Chondrocyte (in vitro differentiated cells): ENCODE measurements around the gene KDM4B. TPM values are rescaled to one million over a fixed set of nuclear protein-coding genes. Genes with fewer than 3 reads are reported as not detected.

ENCODE experiments used
- DNase-seq: peaks from one replicate; pipeline ENCODE4 v3.0.0; 2021; ENCODE audit warnings: mixed read lengths, low spot score
- H3K27ac Mint-ChIP-seq: one replicate; pipeline ENCODE4 v1.8.0; 2021; ENCODE audit warnings: mild to moderate bottlenecking, moderate library complexity, mixed read lengths; ENCODE audit not compliant: unreplicated experiment
- H3K27me3 Mint-ChIP-seq: 2 replicates; pipeline ENCODE4 v1.8.0; 2021; ENCODE audit warnings: low read depth, mixed read lengths
- H3K36me3 Mint-ChIP-seq: 2 replicates; pipeline ENCODE4 v1.8.0; 2021; ENCODE audit warnings: low read depth, mixed read lengths
- H3K4me1 Mint-ChIP-seq: 2 replicates; pipeline ENCODE4 v1.8.0; 2021; ENCODE audit warnings: low read depth, mild to moderate bottlenecking, mixed read lengths
- H3K4me3 Mint-ChIP-seq: one replicate; pipeline ENCODE4 v1.8.0; 2021; ENCODE audit warnings: mild to moderate bottlenecking, moderate library complexity, mixed read lengths; ENCODE audit not compliant: unreplicated experiment
- H3K9me3 Mint-ChIP-seq: 2 replicates; pipeline ENCODE4 v1.8.0; 2021; ENCODE audit warnings: low read depth, mixed read lengths
- total RNA-seq: library from RNA; stranded (reverse); gene quantifications from 3 replicates; pipeline ENCODE4 v1.2.1, GENCODE V29; 2021
- TF ChIP-seq, protein P1 (sequence below): fragments of 200-600 bp; sonication (generic); IDR thresholded peaks from 2 replicates; pipeline ENCODE4 v1.5.0; 2021; ENCODE audit warnings: antibody characterized with exemption, mild to moderate bottlenecking, moderate library complexity

Gene KDM4B
- total RNA-seq, 1 donor from 2014 or later: 52.2 TPM

DNA sequence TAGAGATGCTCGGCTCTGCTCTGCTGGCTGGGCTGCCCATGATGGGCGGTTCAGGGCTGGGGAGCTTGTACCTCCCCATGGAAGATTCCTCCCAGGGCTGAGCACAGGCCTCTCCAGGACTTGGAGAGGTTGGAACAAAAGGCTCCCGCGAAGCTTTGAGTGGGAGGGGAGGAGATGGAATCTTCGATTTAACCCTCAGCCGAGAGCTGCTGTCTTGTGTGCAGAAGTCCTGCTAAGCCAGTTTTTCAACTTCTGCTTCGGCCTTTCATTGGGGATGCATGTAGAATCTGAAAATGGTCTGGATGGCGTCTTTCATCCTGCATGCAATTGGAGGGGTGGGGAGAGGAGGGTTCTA lies 163.3 kb downstream of the KDM4B start:
- H3K4me1 Mint-ChIP-seq: peaks cover 24% of the 10 kb centered on the region
- no peak overlapping the region for H3K4me3 Mint-ChIP-seq
- peaks cover 11% of the 10 kb centered on the region for H3K36me3 Mint-ChIP-seq
- DNase-seq: no peak
- no peak overlapping the region for H3K27ac Mint-ChIP-seq
- H3K9me3 Mint-ChIP-seq: no peaks in the 10 kb centered on the region
- no peaks in the 10 kb centered on the region for H3K27me3 Mint-ChIP-seq
- TF ChIP-seq, protein P1, sequence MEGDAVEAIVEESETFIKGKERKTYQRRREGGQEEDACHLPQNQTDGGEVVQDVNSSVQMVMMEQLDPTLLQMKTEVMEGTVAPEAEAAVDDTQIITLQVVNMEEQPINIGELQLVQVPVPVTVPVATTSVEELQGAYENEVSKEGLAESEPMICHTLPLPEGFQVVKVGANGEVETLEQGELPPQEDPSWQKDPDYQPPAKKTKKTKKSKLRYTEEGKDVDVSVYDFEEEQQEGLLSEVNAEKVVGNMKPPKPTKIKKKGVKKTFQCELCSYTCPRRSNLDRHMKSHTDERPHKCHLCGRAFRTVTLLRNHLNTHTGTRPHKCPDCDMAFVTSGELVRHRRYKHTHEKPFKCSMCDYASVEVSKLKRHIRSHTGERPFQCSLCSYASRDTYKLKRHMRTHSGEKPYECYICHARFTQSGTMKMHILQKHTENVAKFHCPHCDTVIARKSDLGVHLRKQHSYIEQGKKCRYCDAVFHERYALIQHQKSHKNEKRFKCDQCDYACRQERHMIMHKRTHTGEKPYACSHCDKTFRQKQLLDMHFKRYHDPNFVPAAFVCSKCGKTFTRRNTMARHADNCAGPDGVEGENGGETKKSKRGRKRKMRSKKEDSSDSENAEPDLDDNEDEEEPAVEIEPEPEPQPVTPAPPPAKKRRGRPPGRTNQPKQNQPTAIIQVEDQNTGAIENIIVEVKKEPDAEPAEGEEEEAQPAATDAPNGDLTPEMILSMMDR: no peak

DNA sequence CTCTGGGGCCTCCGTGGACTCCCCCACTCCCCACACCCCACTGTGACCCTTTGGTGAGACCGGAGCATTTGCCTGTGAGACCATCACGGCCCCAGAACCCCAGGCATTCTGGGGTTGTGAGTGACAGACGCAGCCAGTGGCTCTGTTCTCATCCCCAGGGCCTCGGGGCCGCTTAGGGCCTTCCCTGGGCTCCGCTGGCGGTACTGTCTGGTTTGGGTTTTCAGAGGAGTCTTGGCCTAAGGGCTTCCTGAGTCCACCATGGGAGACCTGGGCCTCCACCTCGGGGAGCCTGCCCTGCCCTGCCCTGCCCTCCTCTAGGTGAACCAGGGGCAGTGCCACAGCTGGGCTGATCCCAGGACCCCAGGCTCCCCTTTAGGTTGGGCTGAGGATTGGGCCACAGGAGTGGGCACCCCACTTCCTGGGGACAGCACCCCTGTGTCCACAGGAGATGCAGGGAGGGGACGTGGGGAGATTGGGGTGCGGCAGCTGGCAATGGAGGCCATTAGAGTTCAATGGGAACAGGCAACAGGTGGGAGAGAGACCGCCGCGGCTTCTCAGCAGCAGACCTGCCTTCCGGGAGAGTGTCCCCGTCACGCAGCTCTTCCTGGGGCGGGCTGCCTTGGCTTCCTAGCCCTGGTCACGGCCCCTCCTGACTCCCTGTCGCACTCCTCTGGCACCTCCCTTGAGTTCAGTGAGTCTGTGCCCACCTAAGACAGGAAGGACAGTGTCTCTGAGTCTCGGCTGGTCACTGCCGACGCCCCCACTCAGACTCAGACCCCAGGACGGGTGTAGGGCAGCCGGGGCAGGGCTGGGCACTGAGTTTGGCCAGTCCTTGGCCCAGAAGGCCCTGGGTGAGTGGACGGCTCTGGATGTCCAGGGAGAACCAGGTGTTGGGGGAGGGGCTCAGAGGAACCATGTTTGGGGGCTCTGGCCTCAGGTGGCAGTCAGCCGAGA lies 164.1 kb downstream of the KDM4B start:
- Mint-ChIP-seq H3K4me1 (peaks cover 18% of the 10 kb centered on the region), H3K9me3 (no peaks in the 10 kb centered on the region), H3K4me3 (no peak overlapping the region), H3K27me3 (no peaks in the 10 kb centered on the region), H3K27ac (peak overlapping the region; percentile 17), H3K36me3 (peaks cover 14% of the 10 kb centered on the region)
- TF ChIP-seq, protein P1: no peak
- DNase-seq: no peak

DNA sequence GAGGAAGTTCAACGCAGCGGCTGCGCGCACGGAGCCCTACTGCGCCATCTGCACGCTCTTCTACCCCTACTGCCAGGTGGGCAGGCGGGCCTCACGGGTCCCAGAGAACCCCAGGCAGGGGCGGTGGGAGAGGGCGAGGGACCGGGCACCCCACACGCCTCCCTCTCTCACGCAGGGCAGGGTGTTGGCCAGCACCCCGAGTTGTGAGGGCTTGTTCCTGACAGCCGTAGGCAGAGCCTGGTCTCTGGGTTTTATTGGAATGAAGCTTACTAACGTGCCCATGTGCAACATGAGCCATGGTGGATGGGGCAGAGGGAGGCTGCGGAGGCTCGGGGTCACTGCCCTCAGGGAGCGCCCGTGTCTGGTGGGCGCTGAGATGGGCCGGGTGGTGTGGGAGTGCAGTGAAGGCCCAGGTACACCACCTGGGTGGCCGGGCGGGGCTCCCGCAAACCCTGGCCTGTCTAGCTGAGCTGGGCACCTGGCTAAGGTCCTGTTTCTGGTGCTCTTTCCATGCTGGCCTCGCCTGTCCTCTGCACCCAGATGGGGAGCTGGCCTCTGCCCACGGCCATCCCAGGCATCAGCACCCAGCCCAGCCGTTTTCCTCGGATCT lies 165.2 kb downstream of the KDM4B start:
- TF ChIP-seq, protein P1: no peak
- H3K9me3 Mint-ChIP-seq: no peaks in the 10 kb centered on the region
- no peak for DNase-seq
- no peak overlapping the region for H3K4me3 Mint-ChIP-seq
- H3K27ac Mint-ChIP-seq: no peak overlapping the region
- H3K4me1 Mint-ChIP-seq: peaks cover 14% of the 10 kb centered on the region
- H3K36me3 Mint-ChIP-seq: peaks cover 21% of the 10 kb centered on the region
- H3K27me3 Mint-ChIP-seq: no peaks in the 10 kb centered on the region

DNA sequence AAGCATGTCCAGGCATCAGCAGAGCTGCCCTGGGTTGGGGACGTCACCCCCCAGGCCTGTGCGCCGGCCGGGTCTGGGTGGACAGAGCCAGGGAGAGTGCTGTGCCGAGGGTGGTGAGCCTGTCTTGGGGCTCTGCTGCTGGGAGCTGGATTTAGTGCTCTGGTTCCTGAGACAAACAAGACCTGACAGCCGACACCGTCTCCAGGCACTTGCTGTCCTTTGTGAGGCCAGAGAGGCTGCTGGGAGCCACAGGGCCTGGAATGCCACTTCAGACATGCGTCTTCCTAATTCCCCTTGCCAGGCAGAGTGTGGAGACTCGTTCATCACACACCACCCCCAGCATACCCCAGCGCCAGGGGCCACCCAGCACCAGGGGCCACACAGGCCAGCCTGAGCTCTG lies 165.8 kb downstream of the KDM4B start:
- Mint-ChIP-seq H3K4me3 (no peak overlapping the region), H3K36me3 (peaks cover 24% of the 10 kb centered on the region), H3K4me1 (peaks cover 15% of the 10 kb centered on the region), H3K9me3 (no peaks in the 10 kb centered on the region), H3K27me3 (no peaks in the 10 kb centered on the region), H3K27ac (no peak overlapping the region)
- TF ChIP-seq, protein P1: no peak
- no peak for DNase-seq

DNA sequence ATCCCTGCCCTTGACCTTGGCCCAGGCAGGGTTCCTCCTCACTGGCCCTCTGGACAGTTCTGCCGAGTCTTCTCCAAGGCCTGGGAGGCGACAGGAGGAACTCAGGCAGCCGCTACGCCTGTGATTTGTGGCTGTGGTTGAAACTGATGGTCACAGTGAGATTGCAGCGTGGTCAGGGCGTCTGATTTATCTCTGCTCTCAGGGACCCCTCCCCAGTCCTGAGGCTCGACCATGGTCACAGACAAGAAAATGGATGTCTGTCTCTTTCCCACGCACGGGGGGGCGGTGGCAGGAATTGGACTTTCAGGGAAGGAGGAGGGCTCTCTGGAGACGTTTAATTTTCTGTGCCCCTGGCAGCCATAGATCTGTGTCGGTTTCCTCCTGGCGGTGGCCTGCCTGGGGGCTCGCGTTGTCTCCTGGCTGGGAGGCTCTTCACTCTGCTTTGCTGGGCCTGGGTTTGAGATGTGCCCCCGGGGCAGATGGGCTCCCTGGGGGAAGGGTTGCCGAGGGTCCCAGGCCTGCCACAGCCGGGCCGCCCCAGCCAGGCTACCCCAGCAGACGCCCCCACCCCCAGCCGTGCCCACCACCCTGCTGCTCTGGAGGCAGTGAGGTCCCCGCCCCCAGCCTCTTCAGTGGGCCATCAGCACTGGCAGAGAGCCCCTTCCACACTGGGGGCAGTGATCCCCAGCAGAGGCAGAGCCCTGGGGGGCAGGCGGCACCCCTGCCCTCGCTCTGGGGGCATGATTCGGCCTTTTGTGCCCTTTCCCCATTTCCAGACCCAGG lies 167.4 kb downstream of the KDM4B start:
- peaks cover 24% of the 10 kb centered on the region for H3K36me3 Mint-ChIP-seq
- TF ChIP-seq, protein P1: no peak
- H3K4me3 Mint-ChIP-seq: no peak overlapping the region
- H3K9me3 Mint-ChIP-seq: no peaks in the 10 kb centered on the region
- no peaks in the 10 kb centered on the region for H3K27me3 Mint-ChIP-seq
- H3K27ac Mint-ChIP-seq: no peak overlapping the region
- H3K4me1 Mint-ChIP-seq: peaks cover 13% of the 10 kb centered on the region
- DNase-seq: no peak
